NCI-H748 treated with DMSO at 0.1 percent for 48 hours (cell line): Measurements from ENCODE around the gene ADD1.
"Not testable (repeated sequence)": the region's sequence is repeated elsewhere in the genome, so short reads cannot be mapped to it uniquely, and the experiment has no call there.

ENCODE experiments used
- DNase-seq: peaks from one replicate; lab custom pipeline; 2025; lab: John Stamatoyannopoulos, UW

ADD1 gene

GRCh38 chr4:2944586-2945526 is 101.2 kb downstream of the ADD1 start:
- no peak for DNase-seq

- DNase-seq, result not testable (repeated sequence)
Observed at GRCh38 chr4:2945619-2946604, 102.3 kb downstream of the ADD1 start.

- DNase-seq, result no peak
Observed at GRCh38 chr4:2946812-2947600, 103.4 kb downstream of the ADD1 start.

GRCh38 chr4:2947926-2948325 is 104.3 kb downstream of the ADD1 start:
- DNase-seq, result no peak

GRCh38 chr4:2948895-2949781 is 105.5 kb downstream of the ADD1 start:
- no peak for DNase-seq

- no peak for DNase-seq
Observed at GRCh38 chr4:2949782-2950125, 106.1 kb downstream of the ADD1 start.

GRCh38 chr4:2950221-2950989 is 106.8 kb downstream of the ADD1 start:
- DNase-seq, result no peak

GRCh38 chr4:2953496-2953895 is 109.9 kb downstream of the ADD1 start:
- no peak for DNase-seq

GRCh38 chr4:2954358-2955185 is 110.9 kb downstream of the ADD1 start:
- no peak for DNase-seq

GRCh38 chr4:2955186-2956044 is 111.8 kb downstream of the ADD1 start:
- DNase-seq, result not testable (repeated sequence)

GRCh38 chr4:2958446-2958845 is 114.8 kb downstream of the ADD1 start:
- no peak for DNase-seq

- not testable (repeated sequence) for DNase-seq
Observed at GRCh38 chr4:2960450-2960849, 116.8 kb downstream of the ADD1 start.

- DNase-seq, result no peak
Observed at GRCh38 chr4:2961421-2961810, 117.8 kb downstream of the ADD1 start.

- DNase-seq, result no peak
Observed at GRCh38 chr4:2961811-2962441, 118.3 kb downstream of the ADD1 start.

- DNase-seq, result no peak
Observed at GRCh38 chr4:2962614-2963174, 119.0 kb downstream of the ADD1 start.

GRCh38 chr4:2963175-2963965 is 119.7 kb downstream of the ADD1 start, which contains the start of the genes GRK4 and NOP14:
Gene GRK4 (plus strand): TSS chr4:2963571. CDS start chr4:2964071, 500 bp downstream.
Gene NOP14 (minus strand): TSS chr4:2963406. CDS start chr4:2963319, 87 bp downstream.
- peak; percentile 27 for DNase-seq
